Measurements from ENCODE around the gene PATJ.
"Not testable (repeated sequence)": the region's sequence is repeated elsewhere in the genome, so short reads cannot be mapped to it uniquely, and the experiment has no call there.

PATJ gene

GRCh38 chr1:61844006-61844405 is 101.7 kb downstream of the PATJ start:
- no peak overlapping the region for H3K4me3 ChIP-seq (ENCODE audit: low read length)
- DNase-seq (ENCODE audit: low read depth) = no peak
- TF ChIP-seq CTCF (IDR thresholded peaks at IDR 0.05; ENCODE audit: insufficient read depth, low read depth, low read length, missing control alignments) = no peak

- H3K4me3 ChIP-seq (ENCODE audit: low read length); DNase-seq (ENCODE audit: low read depth): not testable (repeated sequence)
Observed at GRCh38 chr1:61844664-61845063, 102.4 kb downstream of the PATJ start.

GRCh38 chr1:61851235-61851634 is 109.0 kb downstream of the PATJ start:
- no peak for TF ChIP-seq CTCF (IDR thresholded peaks at IDR 0.05; ENCODE audit: insufficient read depth, low read depth, low read length, missing control alignments)
- DNase-seq (ENCODE audit: low read depth) = peak; percentile 2
- no peak overlapping the region for H3K4me3 ChIP-seq (ENCODE audit: low read length)

GRCh38 chr1:61851849-61852669 is 109.8 kb downstream of the PATJ start:
- TF ChIP-seq CTCF (IDR thresholded peaks at IDR 0.05; ENCODE audit: insufficient read depth, low read depth, low read length, missing control alignments) = peak; percentile 64
- H3K4me3 ChIP-seq (ENCODE audit: low read length) = no peak overlapping the region
- DNase-seq (ENCODE audit: low read depth) = peak; percentile 64

- no peak for TF ChIP-seq CTCF (IDR thresholded peaks at IDR 0.05; ENCODE audit: insufficient read depth, low read depth, low read length, missing control alignments)
Observed at GRCh38 chr1:61852670-61853015, 110.4 kb downstream of the PATJ start.

GRCh38 chr1:61853583-61853982 is 111.3 kb downstream of the PATJ start:
- TF ChIP-seq CTCF (IDR thresholded peaks at IDR 0.05; ENCODE audit: insufficient read depth, low read depth, low read length, missing control alignments) = no peak
- no peak overlapping the region for H3K4me3 ChIP-seq (ENCODE audit: low read length)
- no peak for DNase-seq (ENCODE audit: low read depth)

More at GRCh38 chr1:61852670-61853015, 110.4 kb downstream of the PATJ start:
- no peak overlapping the region for H3K4me3 ChIP-seq (ENCODE audit: low read length)
- DNase-seq (ENCODE audit: low read depth) = no peak

GRCh38 chr1:61864489-61864888 is 122.2 kb downstream of the PATJ start:
- TF ChIP-seq CTCF (IDR thresholded peaks at IDR 0.05; ENCODE audit: insufficient read depth, low read depth, low read length, missing control alignments) = no peak
- no peak for DNase-seq (ENCODE audit: low read depth)
- H3K4me3 ChIP-seq (ENCODE audit: low read length) = no peak overlapping the region

Measured in epithelial cell of esophagus (primary cell).